ENCODE measurements around the gene MTMR6.

DNA sequence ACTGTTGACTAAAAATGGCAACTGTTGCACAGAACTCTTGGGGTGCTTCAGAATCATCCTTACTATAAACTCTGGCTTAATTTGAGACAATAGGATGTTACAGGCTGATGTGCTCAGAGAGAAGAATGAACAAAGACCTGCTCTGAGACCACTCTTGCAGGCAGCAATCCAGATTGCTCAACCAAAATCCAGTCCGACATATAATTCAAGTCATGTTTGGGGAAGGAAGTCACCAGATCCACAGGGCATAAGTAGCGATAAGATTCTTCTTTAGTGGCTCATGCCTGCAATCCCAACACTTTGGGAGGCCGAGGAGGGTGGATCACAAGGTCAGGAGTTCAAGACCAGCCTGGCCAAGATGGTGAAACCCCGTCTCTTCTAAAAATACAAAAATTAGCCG lies 20.6 kb downstream of the MTMR6 start:
- TF ChIP-seq, protein P1, sequence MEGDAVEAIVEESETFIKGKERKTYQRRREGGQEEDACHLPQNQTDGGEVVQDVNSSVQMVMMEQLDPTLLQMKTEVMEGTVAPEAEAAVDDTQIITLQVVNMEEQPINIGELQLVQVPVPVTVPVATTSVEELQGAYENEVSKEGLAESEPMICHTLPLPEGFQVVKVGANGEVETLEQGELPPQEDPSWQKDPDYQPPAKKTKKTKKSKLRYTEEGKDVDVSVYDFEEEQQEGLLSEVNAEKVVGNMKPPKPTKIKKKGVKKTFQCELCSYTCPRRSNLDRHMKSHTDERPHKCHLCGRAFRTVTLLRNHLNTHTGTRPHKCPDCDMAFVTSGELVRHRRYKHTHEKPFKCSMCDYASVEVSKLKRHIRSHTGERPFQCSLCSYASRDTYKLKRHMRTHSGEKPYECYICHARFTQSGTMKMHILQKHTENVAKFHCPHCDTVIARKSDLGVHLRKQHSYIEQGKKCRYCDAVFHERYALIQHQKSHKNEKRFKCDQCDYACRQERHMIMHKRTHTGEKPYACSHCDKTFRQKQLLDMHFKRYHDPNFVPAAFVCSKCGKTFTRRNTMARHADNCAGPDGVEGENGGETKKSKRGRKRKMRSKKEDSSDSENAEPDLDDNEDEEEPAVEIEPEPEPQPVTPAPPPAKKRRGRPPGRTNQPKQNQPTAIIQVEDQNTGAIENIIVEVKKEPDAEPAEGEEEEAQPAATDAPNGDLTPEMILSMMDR (conservative IDR thresholded peaks at IDR 0.05) = no peak
- no peak for TF ChIP-seq EZH2 (IDR thresholded peaks at IDR 0.05; ENCODE audit: low read depth)
